ENCODE results near the gene DDX47. TPM values are rescaled to one million over a fixed set of nuclear protein-coding genes. Genes with fewer than 3 reads are reported as not detected.
"Not testable (repeated sequence)": the region's sequence is repeated elsewhere in the genome, so short reads cannot be mapped to it uniquely, and the experiment has no call there.

DDX47 gene
- total RNA-seq, 1 donor from 2014 or later: 36.3 TPM

DNA sequence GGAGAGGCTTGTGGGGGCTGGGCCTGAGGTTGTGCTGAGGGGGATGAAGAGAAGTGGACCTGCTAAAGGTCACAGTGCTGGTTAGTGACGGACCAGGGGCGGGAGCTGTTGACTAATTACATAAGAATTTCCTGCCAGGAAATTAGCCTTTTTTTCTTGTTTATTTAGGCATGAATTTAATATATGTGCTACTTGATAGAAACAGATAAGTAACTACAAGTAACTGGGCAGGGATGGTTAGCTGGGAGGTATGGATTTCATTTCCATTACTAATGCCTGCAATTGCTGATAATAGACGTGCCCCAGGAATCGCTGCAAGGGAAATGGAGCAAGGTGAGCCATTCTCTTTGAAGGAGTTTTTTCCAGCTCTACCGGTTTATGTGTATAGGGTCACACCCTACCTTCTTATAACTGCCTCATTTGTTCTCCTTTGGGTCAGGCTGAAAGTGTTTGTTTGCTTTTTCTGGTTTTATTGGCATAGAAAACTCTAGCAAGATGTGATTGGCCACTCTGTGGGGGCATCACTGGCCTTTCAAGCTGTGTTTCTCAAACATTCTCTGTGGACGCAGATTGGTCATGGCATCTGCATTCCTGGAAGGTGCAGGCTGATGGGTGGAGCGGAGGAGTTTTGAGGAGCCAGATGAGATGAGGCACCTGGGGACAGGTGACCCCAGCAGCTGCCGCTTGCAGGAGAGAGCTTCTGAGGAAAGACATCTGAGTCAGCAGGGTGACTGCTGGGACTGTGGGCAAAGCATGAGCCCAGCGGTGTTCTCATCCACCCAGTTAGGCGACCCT, 59.2 kb downstream of the DDX47 start:
- peak; percentile 17 for DNase-seq (ENCODE audit: low spot score)

DNA sequence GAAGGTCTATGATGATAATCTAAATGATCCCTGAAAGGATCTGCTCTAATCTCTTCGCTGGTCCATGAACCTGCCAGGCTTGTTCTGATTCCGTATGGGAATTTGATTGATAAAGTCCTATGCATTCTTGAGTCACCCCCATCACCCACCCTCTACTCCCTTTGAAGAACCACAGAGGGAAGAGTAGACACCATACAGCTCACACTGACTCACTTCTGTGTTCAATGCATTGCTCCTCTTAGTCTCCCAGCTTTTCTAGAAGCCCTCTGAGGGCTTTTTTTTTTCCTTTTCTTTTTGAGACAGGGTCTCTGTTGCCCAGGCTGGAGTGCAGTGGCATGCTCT, 59.8 kb downstream of the DDX47 start:
- DNase-seq (ENCODE audit: low spot score): no peak

DNA sequence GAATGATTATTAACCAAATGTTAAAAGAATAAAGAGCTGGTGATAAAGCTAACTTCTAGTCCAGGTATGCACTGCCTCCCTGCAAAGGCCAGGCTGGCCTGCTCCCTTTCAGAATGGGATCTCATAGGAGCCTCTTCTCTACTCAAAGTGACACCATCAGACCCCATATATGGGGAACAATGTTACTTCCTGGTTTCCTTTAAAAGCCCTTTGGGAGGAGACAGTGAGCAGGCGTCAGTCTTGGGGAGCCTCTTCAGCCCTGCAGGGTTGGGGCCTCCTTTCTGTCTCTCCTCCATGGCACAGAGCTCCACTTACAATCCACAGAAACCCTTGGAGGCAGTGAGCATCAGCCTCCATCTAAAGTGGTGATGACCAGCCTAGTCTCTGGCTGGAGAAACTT, 60.9 kb downstream of the DDX47 start:
- no peak for DNase-seq (ENCODE audit: low spot score)

GRCh38 chr12:12875301-12875700, 62.2 kb downstream of the DDX47 start:
- not testable (repeated sequence) for DNase-seq (ENCODE audit: low spot score)

- no peak for DNase-seq (ENCODE audit: low spot score)
Observed at GRCh38 chr12:12877153-12877768, 64.1 kb downstream of the DDX47 start.

DNA sequence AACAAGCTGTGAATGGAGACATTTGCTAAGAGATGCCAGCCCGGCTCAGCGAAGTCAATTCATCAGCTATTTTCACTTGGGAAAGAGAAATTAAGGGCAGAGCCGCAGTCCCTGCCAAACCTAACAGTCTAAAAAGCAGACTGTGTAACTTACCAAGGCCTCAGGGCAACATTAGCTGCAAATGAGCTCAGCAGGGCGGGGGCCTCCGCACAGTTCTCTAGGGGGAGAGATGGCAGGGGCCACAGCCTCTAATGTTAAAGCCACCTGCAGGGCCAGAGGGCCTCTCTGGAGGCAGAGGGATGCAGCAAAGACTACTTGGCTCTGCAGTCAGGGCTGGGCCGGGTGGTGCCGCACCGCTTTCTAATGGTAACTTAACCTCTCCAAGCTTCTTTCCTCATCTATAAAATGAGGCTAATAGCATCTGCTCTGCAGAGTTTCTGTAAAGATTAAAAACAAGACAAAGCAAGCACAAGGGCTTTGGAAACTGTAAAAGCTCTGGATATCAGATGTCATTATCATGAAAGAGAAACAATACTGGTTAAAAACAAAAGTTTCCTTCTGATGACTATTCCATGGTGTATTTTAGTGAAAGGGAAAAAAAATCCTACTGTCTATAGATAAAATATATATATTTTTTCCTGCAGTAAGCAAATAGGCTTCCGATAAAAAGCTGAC, 64.8 kb downstream of the DDX47 start:
- DNase-seq (ENCODE audit: low spot score): no peak

Other genes with a start within 250 kb of the DDX47 start
- gene CREBL2, start 201.5 kb upstream of the DDX47 start, total RNA-seq: 36.9 TPM
- 0.26 TPM for gene GPR19, start 117.2 kb upstream of the DDX47 start, total RNA-seq
- 63.0 TPM for gene CDKN1B, start 96.0 kb upstream of the DDX47 start, total RNA-seq
- gene APOLD1, start 27.7 kb upstream of the DDX47 start, total RNA-seq: 8.0 TPM
- 7.2 TPM for gene GPRC5A, start 78.2 kb downstream of the DDX47 start, total RNA-seq
- not detected for gene GPRC5D, start 138.8 kb downstream of the DDX47 start, total RNA-seq
- gene HEBP1, start 186.9 kb downstream of the DDX47 start, total RNA-seq: 90.2 TPM
- gene FAM234B, start 231.0 kb downstream of the DDX47 start, total RNA-seq: 6.6 TPM